ENCODE measurements around the gene DAPP1. TPM values are rescaled to one million over a fixed set of nuclear protein-coding genes. Genes with fewer than 3 reads are reported as not detected.

The DAPP1 gene
- total RNA-seq, 1 experiment from 2014 or later: not detected

GRCh38 chr4:99887837-99888236 is 71.2 kb downstream of the DAPP1 start:
- DNase-seq: no peak
- H3K36me3 ChIP-seq (replicated peaks; ENCODE audit: control insufficient read depth, insufficient read depth, low read length): no peaks in the 10 kb centered on the region
- no peaks in the 10 kb centered on the region for H3K27me3 ChIP-seq (ENCODE audit: control insufficient read depth, insufficient read depth, low read length)
- no peak overlapping the region for H3K4me3 ChIP-seq (ENCODE audit: insufficient read depth, low read depth, low read length)

DNA sequence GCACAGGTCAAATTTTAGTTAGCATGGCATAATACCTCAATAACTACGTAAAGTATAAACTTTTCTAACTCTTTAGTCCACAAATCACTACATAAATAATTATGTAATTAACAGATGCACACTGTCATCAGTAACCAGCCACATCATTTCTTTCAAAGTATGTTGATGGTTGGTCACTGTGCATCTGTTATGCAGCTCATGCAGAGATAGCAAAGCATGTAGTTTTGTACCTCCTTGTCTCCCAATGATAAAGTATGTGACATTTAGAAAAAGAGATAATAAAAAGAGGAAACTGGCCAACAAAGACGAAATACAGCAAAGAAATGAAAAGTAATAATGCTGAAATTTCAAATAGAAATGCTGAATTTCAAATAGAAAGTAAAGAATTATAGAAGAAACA is 74.7 kb downstream of the DAPP1 start:
- Histone ChIP-seq H3K4me3 (ENCODE audit: insufficient read depth, low read depth, low read length) (no peak overlapping the region), H3K27me3 (ENCODE audit: control insufficient read depth, insufficient read depth, low read length) (no peaks in the 10 kb centered on the region), H3K36me3 (replicated peaks; ENCODE audit: control insufficient read depth, insufficient read depth, low read length) (no peaks in the 10 kb centered on the region)
- no peak for DNase-seq

DNA sequence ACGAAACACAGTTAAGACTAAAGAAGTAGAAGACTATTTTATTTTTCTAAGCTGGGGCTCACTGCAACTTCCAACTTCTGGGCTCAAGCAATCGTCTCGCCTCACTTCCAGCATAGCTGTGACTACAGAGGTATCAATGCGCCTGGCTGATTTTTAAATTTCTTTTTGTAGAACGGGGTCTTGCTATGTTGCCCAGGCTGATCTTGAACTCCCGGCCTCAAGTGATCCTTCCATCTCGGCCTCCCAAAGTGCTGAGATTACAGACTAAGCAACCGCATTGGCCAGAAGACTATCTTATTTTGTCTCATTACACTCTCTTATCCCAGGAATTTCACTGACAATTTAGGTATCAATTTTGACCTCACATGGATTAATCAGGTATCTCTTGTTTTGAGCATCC is 76.4 kb downstream of the DAPP1 start:
- Histone ChIP-seq H3K4me3 (ENCODE audit: insufficient read depth, low read depth, low read length) (no peak overlapping the region; the same call in 1 of the 2 replicates), H3K36me3 (replicated peaks; ENCODE audit: control insufficient read depth, insufficient read depth, low read length) (no peaks in the 10 kb centered on the region), H3K27me3 (ENCODE audit: control insufficient read depth, insufficient read depth, low read length) (no peaks in the 10 kb centered on the region)
- DNase-seq: no peak

DNA sequence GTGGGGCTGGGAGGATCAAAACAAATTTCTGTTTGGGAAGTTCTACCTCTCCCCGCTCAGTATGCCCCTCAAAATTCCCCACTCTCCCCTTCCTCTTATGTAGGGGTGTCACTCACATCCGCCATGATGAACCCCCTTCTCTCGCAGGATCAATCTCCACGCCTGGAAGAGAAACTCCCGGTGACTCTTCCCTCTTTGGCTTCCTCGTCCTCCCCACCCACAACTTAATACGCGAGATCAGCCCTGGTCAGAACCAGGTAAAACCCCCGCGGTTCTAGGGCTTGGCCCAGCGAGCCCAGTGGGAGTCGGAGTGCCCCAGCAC is 77.2 kb downstream of the DAPP1 start:
- Histone ChIP-seq H3K27me3 (ENCODE audit: control insufficient read depth, insufficient read depth, low read length) (no peaks in the 10 kb centered on the region), H3K4me3 (ENCODE audit: insufficient read depth, low read depth, low read length) (peak overlapping the region; percentile 66), H3K36me3 (replicated peaks; ENCODE audit: control insufficient read depth, insufficient read depth, low read length) (no peaks in the 10 kb centered on the region)
- no peak for DNase-seq

DNA sequence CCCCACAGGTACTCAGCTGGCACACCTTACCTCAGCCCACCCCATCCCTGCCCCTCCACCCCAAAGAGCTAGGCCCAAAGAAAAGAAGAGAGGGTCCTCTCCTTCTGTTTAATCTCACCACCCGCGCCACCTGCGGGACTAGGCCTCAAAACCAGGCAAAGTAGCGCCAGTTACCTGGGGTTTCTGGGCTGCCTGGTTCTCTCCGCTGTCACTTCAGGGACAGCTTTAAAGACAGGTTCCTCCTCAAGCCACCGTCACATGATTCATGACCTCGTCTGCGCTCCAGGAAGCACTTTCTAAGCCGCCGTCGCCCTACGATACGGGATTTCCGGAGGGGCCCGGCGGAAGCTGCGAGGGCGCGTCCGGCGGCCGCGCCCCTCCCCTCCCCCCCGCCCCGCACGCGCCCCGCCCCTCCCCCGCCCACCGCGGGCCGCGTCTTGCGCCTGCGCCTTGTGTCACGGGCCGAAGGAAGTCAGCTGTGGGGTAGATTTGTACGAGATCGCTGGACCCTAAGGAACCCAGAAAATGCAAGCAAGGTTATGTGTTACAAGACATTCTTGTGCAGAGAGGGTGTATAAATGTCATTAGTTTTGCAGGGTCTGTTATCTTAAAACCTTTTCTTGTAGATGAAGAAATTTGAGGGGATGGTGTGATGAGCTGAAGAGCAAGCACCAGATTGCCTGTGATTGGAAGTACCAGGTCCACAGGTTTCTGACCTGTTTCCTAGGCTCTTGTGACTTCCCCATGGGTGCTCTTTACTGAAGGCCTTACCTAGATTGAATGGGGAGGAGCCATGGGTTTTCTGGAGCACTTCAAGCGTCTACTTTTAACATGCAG is 77.8 kb downstream of the DAPP1 start, which contains the start of gene LAMTOR3:
Gene LAMTOR3, minus strand, starts transcription at position 267 of the 837 bp plus-strand sequence. CDS start 464 bp downstream, outside the sequence.
- no peaks in the 10 kb centered on the region for H3K27me3 ChIP-seq (ENCODE audit: control insufficient read depth, insufficient read depth, low read length)
- peak within 1 kb of the TSS; percentile 66 for H3K4me3 ChIP-seq (ENCODE audit: insufficient read depth, low read depth, low read length)
- no peaks in the 10 kb centered on the region for H3K36me3 ChIP-seq (replicated peaks; ENCODE audit: control insufficient read depth, insufficient read depth, low read length)
- peak; percentile 91 for DNase-seq

DNA sequence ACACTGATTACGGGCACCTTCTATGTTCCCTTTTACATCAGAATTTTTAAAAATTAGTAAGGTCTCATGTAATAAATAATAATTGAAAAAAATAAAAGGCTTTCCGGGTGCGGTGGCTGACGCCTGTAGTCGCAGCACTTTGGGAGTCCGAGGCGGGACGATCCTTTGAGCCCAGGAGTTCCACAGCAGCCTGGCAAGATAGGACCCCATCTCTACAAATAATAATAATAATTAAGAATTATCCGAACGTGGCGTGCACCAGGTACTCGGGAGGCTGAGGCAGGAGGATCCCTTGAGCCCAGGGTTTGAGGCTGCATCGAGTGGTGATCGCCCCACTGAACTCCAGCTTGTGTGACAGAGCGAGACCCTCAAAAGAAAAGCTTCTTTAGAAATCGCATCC is 78.4 kb downstream of the DAPP1 start:
- DNase-seq: no peak
- Histone ChIP-seq H3K4me3 (ENCODE audit: insufficient read depth, low read depth, low read length) (peak overlapping the region; percentile 31; the same call in 1 of the 2 replicates), H3K27me3 (ENCODE audit: control insufficient read depth, insufficient read depth, low read length) (no peaks in the 10 kb centered on the region)

DNA sequence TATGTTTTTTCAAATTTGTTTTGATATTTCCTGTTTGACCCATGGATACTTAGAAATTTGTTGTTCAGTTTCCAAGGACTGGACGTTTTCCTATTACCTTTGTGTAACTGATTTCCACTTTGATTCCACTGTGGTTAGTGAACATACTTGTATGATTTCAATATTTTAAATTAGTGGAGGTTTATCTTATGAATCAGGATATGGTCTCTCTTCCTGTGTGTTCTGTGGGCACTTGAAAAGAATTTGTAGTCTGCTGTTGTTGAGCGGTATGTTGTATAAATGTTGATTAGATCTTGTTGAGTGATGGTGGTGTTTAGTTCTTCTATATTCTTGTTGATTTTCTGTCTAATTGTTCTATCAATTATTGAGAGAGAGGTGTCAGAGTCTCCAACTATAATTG is 98.8 kb downstream of the DAPP1 start:
- DNase-seq: no peak
- Histone ChIP-seq H3K4me3 (ENCODE audit: insufficient read depth, low read depth, low read length) (no peak overlapping the region), H3K27me3 (ENCODE audit: control insufficient read depth, insufficient read depth, low read length) (no peaks in the 10 kb centered on the region), H3K36me3 (replicated peaks; ENCODE audit: control insufficient read depth, insufficient read depth, low read length) (no peaks in the 10 kb centered on the region; the same call in 1 of the 2 replicates)

More for the DNA sequence above, 78.4 kb downstream of the DAPP1 start:
- H3K36me3 ChIP-seq (replicated peaks; ENCODE audit: control insufficient read depth, insufficient read depth, low read length): no peaks in the 10 kb centered on the region

DNA sequence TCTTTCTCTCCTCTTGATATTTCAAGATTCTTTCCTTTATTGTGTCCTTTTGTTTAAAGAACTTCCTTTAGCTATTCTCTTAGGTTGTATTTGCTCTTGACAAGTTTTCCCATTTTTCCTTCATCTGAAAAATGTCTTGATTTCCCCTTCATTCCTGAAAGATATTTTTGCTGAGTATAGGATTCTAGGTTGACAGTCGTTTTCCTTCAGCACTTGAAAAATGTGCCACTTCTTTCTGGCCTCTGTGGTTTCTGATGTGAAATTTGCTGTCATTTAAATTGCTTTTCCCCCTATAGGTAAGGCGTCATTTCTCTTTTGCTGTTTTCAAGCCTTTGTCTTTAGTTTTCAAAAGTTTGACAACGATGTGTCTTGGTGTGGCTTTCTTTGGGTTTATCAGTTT is 100.9 kb downstream of the DAPP1 start:
- Histone ChIP-seq H3K36me3 (replicated peaks; ENCODE audit: control insufficient read depth, insufficient read depth, low read length) (no peaks in the 10 kb centered on the region; the same call in 1 of the 2 replicates), H3K27me3 (ENCODE audit: control insufficient read depth, insufficient read depth, low read length) (no peaks in the 10 kb centered on the region), H3K4me3 (ENCODE audit: insufficient read depth, low read depth, low read length) (no peak overlapping the region)
- DNase-seq: no peak

- no peak for DNase-seq
- H3K36me3 ChIP-seq (replicated peaks; ENCODE audit: control insufficient read depth, insufficient read depth, low read length): no peaks in the 10 kb centered on the region; the same call in 1 of the 2 replicates
- no peaks in the 10 kb centered on the region for H3K27me3 ChIP-seq (ENCODE audit: control insufficient read depth, insufficient read depth, low read length)
- H3K4me3 ChIP-seq (ENCODE audit: insufficient read depth, low read depth, low read length): no peak overlapping the region
These were observed 102.0 kb downstream of the DAPP1 start for GRCh38 chr4:99918656-99919055.

Other genes starting within 250 kb of the DAPP1 start
- 0.04 and 0.14 TPM in 2 replicates for gene MTTP, start 242.0 kb upstream of the DAPP1 start, total RNA-seq (2014; rRNA removed; shearing (Covaris generic))
- not detected in 2 replicates for gene C4orf54, start 159.0 kb upstream of the DAPP1 start, total RNA-seq (2014; rRNA removed; shearing (Covaris generic))
- 32.2 and 32.9 TPM in 2 replicates for gene LAMTOR3, start 77.6 kb downstream of the DAPP1 start, total RNA-seq (2014; rRNA removed; shearing (Covaris generic))
- 15.2 and 21.4 TPM in 2 replicates for gene DNAJB14, start 129.8 kb downstream of the DAPP1 start, total RNA-seq (2014; rRNA removed; shearing (Covaris generic))
- gene H2AZ1, start 133.4 kb downstream of the DAPP1 start, total RNA-seq (2014; rRNA removed; shearing (Covaris generic)): 793 and 1,194 TPM in 2 replicates